Ishikawa (cell line): Measurements from ENCODE around the gene PACSIN2.

Experiments
- CEBPB ChIP-seq: IDR thresholded peaks from 2 replicates; pipeline ENCODE4 v1.6.1; 2012
- CREB1 ChIP-seq: IDR thresholded peaks from 2 replicates; pipeline ENCODE4 v1.6.1; 2012; ENCODE audit warnings: low read depth
- EGR1 ChIP-seq: IDR thresholded peaks from 2 replicates; pipeline ENCODE4 v1.6.1; 2012
- EP300 ChIP-seq: IDR thresholded peaks from 2 replicates; pipeline ENCODE4 v1.6.1; 2012; ENCODE audit warnings: borderline replicate concordance
- FOXM1 ChIP-seq: IDR thresholded peaks from 2 replicates; pipeline ENCODE4 v1.6.1; 2012; ENCODE audit warnings: low read depth, borderline replicate concordance
- NFIC ChIP-seq: IDR thresholded peaks from 2 replicates; pipeline ENCODE4 v1.6.1; 2012
- RAD21 ChIP-seq: IDR thresholded peaks from 2 replicates; pipeline ENCODE4 v1.6.1; 2012; ENCODE audit warnings: low read depth
- REST ChIP-seq: IDR thresholded peaks from 2 replicates; pipeline ENCODE4 v1.6.1; 2012; ENCODE audit warnings: low read depth, mild to moderate bottlenecking
- TAF1 ChIP-seq: IDR thresholded peaks from 2 replicates; pipeline ENCODE4 v1.6.1; 2012; ENCODE audit warnings: low read depth, mild to moderate bottlenecking
- TCF12 ChIP-seq: IDR thresholded peaks from 2 replicates; pipeline ENCODE4 v1.6.1; 2012; ENCODE audit warnings: low read depth
- TEAD4 ChIP-seq: IDR thresholded peaks from 2 replicates; pipeline ENCODE4 v1.6.1; 2012
- YY1 ChIP-seq: IDR thresholded peaks from 2 replicates; pipeline ENCODE4 v1.6.1; 2012; ENCODE audit warnings: low read depth
- ZBTB7A ChIP-seq: IDR thresholded peaks from 2 replicates; pipeline ENCODE4 v1.6.1; 2012; ENCODE audit warnings: low read depth
- TF ChIP-seq, protein P1 (sequence below): IDR thresholded peaks from 2 replicates; pipeline ENCODE4 v1.6.1; 2012
- TF ChIP-seq, protein P2 (sequence below): IDR thresholded peaks from 2 replicates; pipeline ENCODE4 v1.6.1; 2012

PACSIN2 gene

DNA sequence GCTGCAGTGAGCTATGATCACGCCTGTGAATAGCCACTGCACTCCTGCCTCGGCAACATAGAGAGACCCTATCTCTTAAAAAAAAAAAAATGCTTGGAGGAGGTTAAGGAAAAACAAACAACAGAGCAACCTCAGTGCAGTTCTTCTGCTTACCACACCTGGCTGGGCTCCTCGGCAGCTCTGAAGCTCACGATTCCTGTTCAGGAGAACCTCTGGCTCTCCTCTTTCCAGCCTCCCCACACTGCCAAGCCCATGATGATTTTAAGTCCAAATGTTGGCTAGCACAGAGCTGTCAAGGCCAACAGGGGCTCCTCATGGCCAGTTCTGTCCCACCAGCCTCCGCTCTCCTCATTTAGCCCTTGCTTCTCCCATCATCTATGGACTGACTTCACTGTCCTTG is 88.2 kb downstream of the PACSIN2 start:
- TF ChIP-seq FOXM1 (no peak), YY1 (no peak), TEAD4 (no peak), TCF12 (no peak), CEBPB (no peak)
- TF ChIP-seq, protein P1, sequence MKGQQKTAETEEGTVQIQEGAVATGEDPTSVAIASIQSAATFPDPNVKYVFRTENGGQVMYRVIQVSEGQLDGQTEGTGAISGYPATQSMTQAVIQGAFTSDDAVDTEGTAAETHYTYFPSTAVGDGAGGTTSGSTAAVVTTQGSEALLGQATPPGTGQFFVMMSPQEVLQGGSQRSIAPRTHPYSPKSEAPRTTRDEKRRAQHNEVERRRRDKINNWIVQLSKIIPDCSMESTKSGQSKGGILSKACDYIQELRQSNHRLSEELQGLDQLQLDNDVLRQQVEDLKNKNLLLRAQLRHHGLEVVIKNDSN, result no peak

DNA sequence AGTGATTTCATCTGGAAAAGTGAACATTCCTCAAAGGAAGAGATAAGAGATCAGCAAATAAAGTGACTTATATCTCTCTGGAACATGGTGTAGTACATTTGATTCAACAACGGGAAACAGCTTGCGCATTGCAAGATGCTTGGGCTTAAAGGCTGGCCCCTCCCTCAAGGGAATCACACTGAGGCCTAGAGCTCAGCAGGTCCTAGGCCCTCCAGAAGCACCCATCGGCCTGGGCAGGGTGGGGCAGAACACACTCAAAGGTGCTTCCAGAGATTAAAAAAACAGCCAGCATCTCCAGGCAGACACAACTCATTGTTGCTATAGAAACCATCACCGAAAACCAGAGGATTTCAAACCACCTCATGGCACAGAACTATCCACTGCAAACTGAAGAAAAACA is 88.8 kb downstream of the PACSIN2 start:
- no peak for TF ChIP-seq CEBPB
- TF ChIP-seq, protein P2, sequence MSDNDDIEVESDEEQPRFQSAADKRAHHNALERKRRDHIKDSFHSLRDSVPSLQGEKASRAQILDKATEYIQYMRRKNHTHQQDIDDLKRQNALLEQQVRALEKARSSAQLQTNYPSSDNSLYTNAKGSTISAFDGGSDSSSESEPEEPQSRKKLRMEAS, result no peak
- TF ChIP-seq REST, result no peak
- no peak for TF ChIP-seq EGR1
- TF ChIP-seq, protein P1, result no peak
- no peak for TF ChIP-seq TEAD4
- no peak for TF ChIP-seq RAD21
- TF ChIP-seq EP300, result no peak
- TF ChIP-seq NFIC, result no peak
- no peak for TF ChIP-seq CREB1
- no peak for TF ChIP-seq FOXM1
- TF ChIP-seq TAF1, result no peak
- TF ChIP-seq TCF12, result no peak

DNA sequence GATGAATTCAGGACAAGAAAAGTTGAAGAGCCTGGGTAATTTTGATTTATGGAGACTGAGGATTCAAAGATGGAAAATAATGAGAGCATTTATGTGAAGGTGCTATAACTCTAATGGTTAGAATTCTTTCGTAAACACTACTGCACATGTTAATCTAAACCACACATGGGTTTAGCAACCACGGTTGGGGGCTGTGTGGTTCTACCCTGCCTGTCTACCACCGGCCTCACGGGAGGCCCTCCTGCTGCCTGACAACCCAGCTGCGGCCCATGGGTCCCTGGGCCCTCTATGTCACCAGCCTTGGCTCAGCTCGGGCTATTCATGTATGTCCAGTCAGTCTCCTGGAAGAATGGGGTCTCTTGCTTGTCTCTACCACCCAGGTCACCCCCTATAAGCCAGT is 89.4 kb downstream of the PACSIN2 start:
- no peak for TF ChIP-seq YY1
- TF ChIP-seq NFIC, result no peak
- TF ChIP-seq CEBPB, result no peak
- TF ChIP-seq EGR1, result no peak
- no peak for TF ChIP-seq CREB1
- no peak for TF ChIP-seq RAD21
- TF ChIP-seq, protein P1, result no peak
- no peak for TF ChIP-seq TAF1
- no peak for TF ChIP-seq FOXM1
- no peak for TF ChIP-seq TEAD4
- no peak for TF ChIP-seq REST
- no peak for TF ChIP-seq ZBTB7A
- TF ChIP-seq, protein P2, result no peak
- no peak for TF ChIP-seq TCF12
- no peak for TF ChIP-seq EP300

DNA sequence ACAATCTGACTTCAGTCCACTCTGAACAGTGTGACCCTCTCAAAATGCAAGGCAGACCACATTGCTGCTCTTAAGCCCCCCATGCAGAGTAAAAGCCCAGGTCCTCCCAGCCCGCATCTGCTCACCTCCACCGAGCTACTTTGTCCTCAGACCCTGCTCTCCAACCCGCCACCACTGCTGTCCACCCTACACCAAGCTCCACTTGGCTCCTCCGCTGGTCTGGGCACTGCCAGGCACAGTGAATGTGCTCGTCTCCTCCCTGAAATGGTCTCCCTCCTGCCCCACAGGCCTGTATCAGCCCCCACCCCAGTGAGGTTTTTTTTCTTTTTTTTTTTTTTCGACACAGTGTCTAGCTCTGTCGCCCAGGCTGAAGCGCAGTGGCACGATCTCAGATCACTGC is 90.5 kb downstream of the PACSIN2 start:
- TF ChIP-seq CREB1 (no peak), RAD21 (no peak), EGR1 (no peak), CEBPB (no peak), TCF12 (no peak), ZBTB7A (no peak), TEAD4 (no peak), REST (no peak), TAF1 (no peak), YY1 (no peak), FOXM1 (no peak), EP300 (no peak), NFIC (no peak)
- TF ChIP-seq, protein P1, result no peak
- TF ChIP-seq, protein P2, result no peak
